SK-N-SH (cell line): ENCODE results near the gene PPP2R5D.

ENCODE experiments used
- CTCF ChIP-seq: fragments of 200-600 bp; sonication (generic); IDR thresholded peaks from 2 replicates; pipeline ENCODE4 v1.6.1; 2017; ENCODE audit warnings: antibody characterized with exemption, mild to moderate bottlenecking, moderate library complexity
- EZH2phosphoT487 ChIP-seq: fragments of 200-600 bp; sonication (generic); IDR thresholded peaks from 2 replicates; pipeline ENCODE4 v1.6.1; 2017; ENCODE audit warnings: low read depth, mixed run types, mild to moderate bottlenecking, antibody characterized with exemption, moderate library complexity, borderline replicate concordance
- REST ChIP-seq: IDR thresholded peaks from 2 replicates; pipeline ENCODE4 v1.6.1; 2012; ENCODE audit warnings: mild to moderate bottlenecking, low read depth, low read length, moderate library complexity
- TAF1 ChIP-seq: IDR thresholded peaks from 2 replicates; pipeline ENCODE4 v1.6.1; 2012; ENCODE audit warnings: low read depth, mild to moderate bottlenecking, low read length, moderate library complexity, borderline replicate concordance
- YY1 ChIP-seq: IDR thresholded peaks from 2 replicates; pipeline ENCODE4 v1.4.0; 2012; ENCODE audit warnings: low read depth, mild to moderate bottlenecking

GRCh38 chr6:43034190-43034525 is 49.8 kb downstream of the PPP2R5D start:
- TF ChIP-seq EZH2phosphoT487 (no peak), TAF1 (no peak), CTCF (no peak), YY1 (no peak), REST (no peak)
